Stimulated activated CD8-positive, alpha-beta memory T cell treated with anti-CD3 and anti-CD28 coated beads, Interleukin-7, amount 100 ng/mL, for 24 hours (primary cell): ENCODE data around the gene GGT5.
"Not testable (repeated sequence)": the region's sequence is repeated elsewhere in the genome, so short reads cannot be mapped to it uniquely, and the experiment has no call there.

Experiments used
- DNase-seq: peaks from one replicate; pipeline ENCODE4 v3.0.0-alpha.2; 2020; ENCODE audit warnings: low read depth

The GGT5 gene

GRCh38 chr22:24203856-24204255, 41.0 kb downstream of the GGT5 start:
- DNase-seq, result not testable (repeated sequence)

- no peak for DNase-seq
Observed at GRCh38 chr22:24201681-24202614, 42.9 kb downstream of the GGT5 start.

GRCh38 chr22:24200619-24201212, 44.2 kb downstream of the GGT5 start:
- DNase-seq, result no peak

- DNase-seq, result no peak
Observed at GRCh38 chr22:24198682-24199052, 46.2 kb downstream of the GGT5 start.

GRCh38 chr22:24191893-24192292, 53.0 kb downstream of the GGT5 start:
- no peak for DNase-seq

GRCh38 chr22:24191381-24191841, 53.5 kb downstream of the GGT5 start:
- DNase-seq, result no peak

GRCh38 chr22:24190596-24191208, 54.2 kb downstream of the GGT5 start:
- no peak for DNase-seq

- no peak for DNase-seq
Observed at GRCh38 chr22:24190159-24190540, 54.7 kb downstream of the GGT5 start.

GRCh38 chr22:24189249-24190158, 55.4 kb downstream of the GGT5 start:
- DNase-seq, result peak; percentile 23

GRCh38 chr22:24188705-24189248, 56.1 kb downstream of the GGT5 start:
- no peak for DNase-seq

- no peak for DNase-seq
Observed at GRCh38 chr22:24187731-24188644, 56.9 kb downstream of the GGT5 start.

GRCh38 chr22:24186892-24187670, 57.8 kb downstream of the GGT5 start:
- DNase-seq, result no peak

- DNase-seq, result no peak
Observed at GRCh38 chr22:24186352-24186740, 58.5 kb downstream of the GGT5 start.

- DNase-seq, result no peak
Observed at GRCh38 chr22:24185501-24186351, 59.2 kb downstream of the GGT5 start.

GRCh38 chr22:24185001-24185500, 59.8 kb downstream of the GGT5 start:
- no peak for DNase-seq

- DNase-seq, result no peak
Observed at GRCh38 chr22:24184057-24184798, 60.7 kb downstream of the GGT5 start.

- DNase-seq, result no peak
Observed at GRCh38 chr22:24183321-24184031, 61.4 kb downstream of the GGT5 start.
